IMR-90 (cell line): ENCODE data around the gene PRSS16.

Experiments
- BHLHE40 ChIP-seq: fragments of 150-350 bp; IDR thresholded peaks from 2 replicates; pipeline ENCODE4 v1.6.1; 2016; ENCODE audit warnings: mild to moderate bottlenecking, low read depth, low read length
- CEBPB ChIP-seq: IDR thresholded peaks from 2 replicates; pipeline ENCODE4 v1.6.1; 2012; ENCODE audit warnings: low read depth, low read length, improper control_type of control experiment
- CTCF ChIP-seq: conservative IDR thresholded peaks from 2 replicates; pipeline ENCODE4 v1.5.1; 2012; ENCODE audit warnings: mild to moderate bottlenecking, low read depth, low read length, improper control_type of control experiment
- MAFK ChIP-seq: IDR thresholded peaks from 2 replicates; pipeline ENCODE4 v1.6.1; 2012; ENCODE audit warnings: low read depth, low read length, improper control_type of control experiment
- MAZ ChIP-seq: IDR thresholded peaks from 2 replicates; pipeline ENCODE4 v1.6.1; 2012; ENCODE audit warnings: low read depth, mild to moderate bottlenecking, low read length, improper control_type of control experiment, moderate library complexity, borderline replicate concordance
- POLR2A ChIP-seq: IDR thresholded peaks from 2 replicates; pipeline ENCODE4 v1.6.1; 2012; ENCODE audit warnings: mild to moderate bottlenecking, low read depth, low read length
- RAD21 ChIP-seq: IDR thresholded peaks from 2 replicates; pipeline ENCODE4 v1.6.1; 2012; ENCODE audit warnings: low read length, improper control_type of control experiment
- RCOR1 ChIP-seq: IDR thresholded peaks from 2 replicates; pipeline ENCODE4 v1.6.1; 2012; ENCODE audit warnings: mild to moderate bottlenecking, low read length, improper control_type of control experiment; ENCODE audit not compliant: insufficient replicate concordance
- RFX5 ChIP-seq: IDR thresholded peaks from 2 replicates; pipeline ENCODE4 v1.8.0; 2012; ENCODE audit warnings: low read depth, mild to moderate bottlenecking, low read length, moderate library complexity
- SMC3 ChIP-seq: fragments of 150-350 bp; IDR thresholded peaks from 2 replicates; pipeline ENCODE4 v1.6.1; 2016; ENCODE audit warnings: low read depth, mild to moderate bottlenecking, antibody characterized with exemption, low read length, moderate library complexity

- TF ChIP-seq MAFK (no peak), CTCF (no peak), BHLHE40 (no peak), POLR2A (no peak), RFX5 (no peak), MAZ (no peak), CEBPB (no peak), SMC3 (no peak), RCOR1 (no peak), RAD21 (no peak)
These were observed 3.7 kb downstream of the PRSS16 start for GRCh38 chr6:27251112-27251605.
